ENCODE data around the gene PLA2G7. TPM values are rescaled to one million over a fixed set of nuclear protein-coding genes. Genes with fewer than 3 reads are reported as not detected.

Gene PLA2G7
- total RNA-seq, 1 experiment from 2014 or later: 2.3 TPM

DNA sequence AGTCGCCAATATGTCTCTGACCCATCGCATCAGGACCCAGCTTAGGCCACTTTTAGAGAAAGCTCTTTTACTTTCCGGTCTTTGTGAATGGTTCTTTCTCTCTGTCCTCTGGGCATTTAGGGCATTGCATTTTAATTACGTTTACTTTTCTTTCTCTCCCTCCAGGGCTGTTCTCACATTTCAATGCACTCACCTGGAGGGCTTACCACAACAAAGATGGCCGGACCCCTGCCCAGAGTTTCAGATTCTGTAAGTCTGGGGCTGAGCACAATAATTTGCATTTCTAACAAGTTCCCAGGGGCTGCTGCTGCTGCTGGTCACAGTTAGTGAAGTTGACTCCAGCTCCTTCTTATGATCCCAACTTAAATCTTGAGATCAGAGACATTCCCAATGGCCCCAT, 14.6 kb upstream of the PLA2G7 start (continued):
- TF ChIP-seq, protein P1, sequence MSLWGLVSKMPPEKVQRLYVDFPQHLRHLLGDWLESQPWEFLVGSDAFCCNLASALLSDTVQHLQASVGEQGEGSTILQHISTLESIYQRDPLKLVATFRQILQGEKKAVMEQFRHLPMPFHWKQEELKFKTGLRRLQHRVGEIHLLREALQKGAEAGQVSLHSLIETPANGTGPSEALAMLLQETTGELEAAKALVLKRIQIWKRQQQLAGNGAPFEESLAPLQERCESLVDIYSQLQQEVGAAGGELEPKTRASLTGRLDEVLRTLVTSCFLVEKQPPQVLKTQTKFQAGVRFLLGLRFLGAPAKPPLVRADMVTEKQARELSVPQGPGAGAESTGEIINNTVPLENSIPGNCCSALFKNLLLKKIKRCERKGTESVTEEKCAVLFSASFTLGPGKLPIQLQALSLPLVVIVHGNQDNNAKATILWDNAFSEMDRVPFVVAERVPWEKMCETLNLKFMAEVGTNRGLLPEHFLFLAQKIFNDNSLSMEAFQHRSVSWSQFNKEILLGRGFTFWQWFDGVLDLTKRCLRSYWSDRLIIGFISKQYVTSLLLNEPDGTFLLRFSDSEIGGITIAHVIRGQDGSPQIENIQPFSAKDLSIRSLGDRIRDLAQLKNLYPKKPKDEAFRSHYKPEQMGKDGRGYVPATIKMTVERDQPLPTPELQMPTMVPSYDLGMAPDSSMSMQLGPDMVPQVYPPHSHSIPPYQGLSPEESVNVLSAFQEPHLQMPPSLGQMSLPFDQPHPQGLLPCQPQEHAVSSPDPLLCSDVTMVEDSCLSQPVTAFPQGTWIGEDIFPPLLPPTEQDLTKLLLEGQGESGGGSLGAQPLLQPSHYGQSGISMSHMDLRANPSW (CRISPR knock-in tag; conservative IDR thresholded peaks at IDR 0.05; ENCODE audit: low read depth): no peak
- no peak for TF ChIP-seq ZNF671 (CRISPR knock-in tag; IDR thresholded peaks at IDR 0.05)

DNA sequence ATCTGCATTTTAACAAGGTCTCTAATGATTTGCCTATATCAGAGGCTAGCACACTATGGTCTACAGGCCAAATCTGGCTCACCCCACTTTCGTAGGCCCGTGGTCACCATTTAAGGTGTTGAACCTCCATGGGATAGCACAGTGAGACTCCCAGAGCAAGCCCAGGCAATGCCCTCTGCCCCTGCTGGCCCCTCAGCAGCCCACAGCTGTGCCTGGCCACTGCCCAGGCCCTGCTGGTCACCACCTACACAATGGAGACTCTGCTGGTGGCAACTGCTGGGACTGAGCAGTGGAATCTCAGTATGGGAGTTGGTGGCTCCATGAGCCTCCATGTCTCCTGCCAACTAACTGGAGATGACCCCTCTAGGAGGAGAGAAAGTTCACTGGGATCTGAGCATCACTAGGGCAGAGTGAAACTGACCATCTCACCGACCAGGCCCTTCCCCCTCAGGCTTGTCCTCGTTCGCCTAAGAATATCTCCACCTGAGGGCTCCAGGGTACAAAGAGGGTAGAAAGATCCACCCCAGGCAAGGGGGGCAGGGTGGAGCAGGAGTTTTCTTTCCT, 13.8 kb upstream of the PLA2G7 start:
- CTCF ChIA-PET: interaction anchor here (1.4 kb wide), 1 partner anchor 15 kb away, joined by 5 read pairs; no protein-coding TSS in a partner anchor
- TF ChIP-seq NR2C2 (CRISPR knock-in tag; IDR thresholded peaks at IDR 0.05) (no peak), ZNF317 (CRISPR knock-in tag; IDR thresholded peaks at IDR 0.05; ENCODE audit: borderline replicate concordance, low read depth) (no peak), ZNF423 (CRISPR knock-in tag; IDR thresholded peaks at IDR 0.05) (no peak), ELF4 (CRISPR knock-in tag; IDR thresholded peaks at IDR 0.05; ENCODE audit: low read depth) (no peak), HMGA2 (CRISPR knock-in tag; IDR thresholded peaks at IDR 0.05) (no peak), TEAD1 (CRISPR knock-in tag; IDR thresholded peaks at IDR 0.05) (no peak)
- TF ChIP-seq, protein P2, sequence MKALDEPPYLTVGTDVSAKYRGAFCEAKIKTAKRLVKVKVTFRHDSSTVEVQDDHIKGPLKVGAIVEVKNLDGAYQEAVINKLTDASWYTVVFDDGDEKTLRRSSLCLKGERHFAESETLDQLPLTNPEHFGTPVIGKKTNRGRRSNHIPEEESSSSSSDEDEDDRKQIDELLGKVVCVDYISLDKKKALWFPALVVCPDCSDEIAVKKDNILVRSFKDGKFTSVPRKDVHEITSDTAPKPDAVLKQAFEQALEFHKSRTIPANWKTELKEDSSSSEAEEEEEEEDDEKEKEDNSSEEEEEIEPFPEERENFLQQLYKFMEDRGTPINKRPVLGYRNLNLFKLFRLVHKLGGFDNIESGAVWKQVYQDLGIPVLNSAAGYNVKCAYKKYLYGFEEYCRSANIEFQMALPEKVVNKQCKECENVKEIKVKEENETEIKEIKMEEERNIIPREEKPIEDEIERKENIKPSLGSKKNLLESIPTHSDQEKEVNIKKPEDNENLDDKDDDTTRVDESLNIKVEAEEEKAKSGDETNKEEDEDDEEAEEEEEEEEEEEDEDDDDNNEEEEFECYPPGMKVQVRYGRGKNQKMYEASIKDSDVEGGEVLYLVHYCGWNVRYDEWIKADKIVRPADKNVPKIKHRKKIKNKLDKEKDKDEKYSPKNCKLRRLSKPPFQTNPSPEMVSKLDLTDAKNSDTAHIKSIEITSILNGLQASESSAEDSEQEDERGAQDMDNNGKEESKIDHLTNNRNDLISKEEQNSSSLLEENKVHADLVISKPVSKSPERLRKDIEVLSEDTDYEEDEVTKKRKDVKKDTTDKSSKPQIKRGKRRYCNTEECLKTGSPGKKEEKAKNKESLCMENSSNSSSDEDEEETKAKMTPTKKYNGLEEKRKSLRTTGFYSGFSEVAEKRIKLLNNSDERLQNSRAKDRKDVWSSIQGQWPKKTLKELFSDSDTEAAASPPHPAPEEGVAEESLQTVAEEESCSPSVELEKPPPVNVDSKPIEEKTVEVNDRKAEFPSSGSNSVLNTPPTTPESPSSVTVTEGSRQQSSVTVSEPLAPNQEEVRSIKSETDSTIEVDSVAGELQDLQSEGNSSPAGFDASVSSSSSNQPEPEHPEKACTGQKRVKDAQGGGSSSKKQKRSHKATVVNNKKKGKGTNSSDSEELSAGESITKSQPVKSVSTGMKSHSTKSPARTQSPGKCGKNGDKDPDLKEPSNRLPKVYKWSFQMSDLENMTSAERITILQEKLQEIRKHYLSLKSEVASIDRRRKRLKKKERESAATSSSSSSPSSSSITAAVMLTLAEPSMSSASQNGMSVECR (CRISPR knock-in tag; IDR thresholded peaks at IDR 0.05; ENCODE audit: borderline replicate concordance): no peak
- TF ChIP-seq, protein P3, sequence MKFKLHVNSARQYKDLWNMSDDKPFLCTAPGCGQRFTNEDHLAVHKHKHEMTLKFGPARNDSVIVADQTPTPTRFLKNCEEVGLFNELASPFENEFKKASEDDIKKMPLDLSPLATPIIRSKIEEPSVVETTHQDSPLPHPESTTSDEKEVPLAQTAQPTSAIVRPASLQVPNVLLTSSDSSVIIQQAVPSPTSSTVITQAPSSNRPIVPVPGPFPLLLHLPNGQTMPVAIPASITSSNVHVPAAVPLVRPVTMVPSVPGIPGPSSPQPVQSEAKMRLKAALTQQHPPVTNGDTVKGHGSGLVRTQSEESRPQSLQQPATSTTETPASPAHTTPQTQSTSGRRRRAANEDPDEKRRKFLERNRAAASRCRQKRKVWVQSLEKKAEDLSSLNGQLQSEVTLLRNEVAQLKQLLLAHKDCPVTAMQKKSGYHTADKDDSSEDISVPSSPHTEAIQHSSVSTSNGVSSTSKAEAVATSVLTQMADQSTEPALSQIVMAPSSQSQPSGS (CRISPR knock-in tag; IDR thresholded peaks at IDR 0.05; ENCODE audit: borderline replicate concordance, low read depth): no peak
- TF ChIP-seq, protein P4, sequence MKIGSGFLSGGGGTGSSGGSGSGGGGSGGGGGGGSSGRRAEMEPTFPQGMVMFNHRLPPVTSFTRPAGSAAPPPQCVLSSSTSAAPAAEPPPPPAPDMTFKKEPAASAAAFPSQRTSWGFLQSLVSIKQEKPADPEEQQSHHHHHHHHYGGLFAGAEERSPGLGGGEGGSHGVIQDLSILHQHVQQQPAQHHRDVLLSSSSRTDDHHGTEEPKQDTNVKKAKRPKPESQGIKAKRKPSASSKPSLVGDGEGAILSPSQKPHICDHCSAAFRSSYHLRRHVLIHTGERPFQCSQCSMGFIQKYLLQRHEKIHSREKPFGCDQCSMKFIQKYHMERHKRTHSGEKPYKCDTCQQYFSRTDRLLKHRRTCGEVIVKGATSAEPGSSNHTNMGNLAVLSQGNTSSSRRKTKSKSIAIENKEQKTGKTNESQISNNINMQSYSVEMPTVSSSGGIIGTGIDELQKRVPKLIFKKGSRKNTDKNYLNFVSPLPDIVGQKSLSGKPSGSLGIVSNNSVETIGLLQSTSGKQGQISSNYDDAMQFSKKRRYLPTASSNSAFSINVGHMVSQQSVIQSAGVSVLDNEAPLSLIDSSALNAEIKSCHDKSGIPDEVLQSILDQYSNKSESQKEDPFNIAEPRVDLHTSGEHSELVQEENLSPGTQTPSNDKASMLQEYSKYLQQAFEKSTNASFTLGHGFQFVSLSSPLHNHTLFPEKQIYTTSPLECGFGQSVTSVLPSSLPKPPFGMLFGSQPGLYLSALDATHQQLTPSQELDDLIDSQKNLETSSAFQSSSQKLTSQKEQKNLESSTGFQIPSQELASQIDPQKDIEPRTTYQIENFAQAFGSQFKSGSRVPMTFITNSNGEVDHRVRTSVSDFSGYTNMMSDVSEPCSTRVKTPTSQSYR (CRISPR knock-in tag; IDR thresholded peaks at IDR 0.05): no peak
- TF ChIP-seq, protein P5, sequence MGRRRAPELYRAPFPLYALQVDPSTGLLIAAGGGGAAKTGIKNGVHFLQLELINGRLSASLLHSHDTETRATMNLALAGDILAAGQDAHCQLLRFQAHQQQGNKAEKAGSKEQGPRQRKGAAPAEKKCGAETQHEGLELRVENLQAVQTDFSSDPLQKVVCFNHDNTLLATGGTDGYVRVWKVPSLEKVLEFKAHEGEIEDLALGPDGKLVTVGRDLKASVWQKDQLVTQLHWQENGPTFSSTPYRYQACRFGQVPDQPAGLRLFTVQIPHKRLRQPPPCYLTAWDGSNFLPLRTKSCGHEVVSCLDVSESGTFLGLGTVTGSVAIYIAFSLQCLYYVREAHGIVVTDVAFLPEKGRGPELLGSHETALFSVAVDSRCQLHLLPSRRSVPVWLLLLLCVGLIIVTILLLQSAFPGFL (CRISPR knock-in tag; IDR thresholded peaks at IDR 0.05; ENCODE audit: borderline replicate concordance): no peak
- DNase-seq (ENCODE audit: low spot score) (no peak), ATAC-seq (no peak; the same call in 1 of the 2 replicates)
- H3K27ac Mint-ChIP-seq: no peak overlapping the region
- peaks cover 9% of the 10 kb centered on the region for H3K9me3 Mint-ChIP-seq
- POLR2A ChIA-PET: no interaction called here
- no peaks in the 10 kb centered on the region for H3K36me3 Mint-ChIP-seq
- H3K4me1 Mint-ChIP-seq: peaks cover 17% of the 10 kb centered on the region
- peaks cover 4% of the 10 kb centered on the region for H3K27me3 Mint-ChIP-seq (ENCODE audit: low read depth)
- H3K4me3 Mint-ChIP-seq: no peak overlapping the region

Measured in WTC11 (cell line).